Activated T-cell treated with anti-CD3 and anti-CD28 coated beads, Interleukin-2, amount 50 U/mL, for 48 hours (primary cell): ENCODE results near the gene SCTR.
A peak's percentile ranks its signal among the peaks of the same experiment; 100 is the strongest.

Experiments used
- DNase-seq, 2 experiments: peaks; one replicate each; pipeline ENCODE4 v3.0.0-alpha.2; 2020

Gene SCTR

GRCh38 chr2:119522671-119523070 lies 1.6 kb downstream of the SCTR start:
- DNase-seq: no peak

- no peak for DNase-seq
Measured at GRCh38 chr2:119521433-119522050, 2.7 kb downstream of the SCTR start.

- no peak for DNase-seq
Measured at GRCh38 chr2:119520696-119521432, 3.4 kb downstream of the SCTR start.

- DNase-seq: no peak
Measured at GRCh38 chr2:119519057-119519408, 5.2 kb downstream of the SCTR start.

- no peak for DNase-seq
Measured at GRCh38 chr2:119518401-119519056, 5.8 kb downstream of the SCTR start.

- DNase-seq: peak; percentile 55 to 65
Measured at GRCh38 chr2:119517433-119517832, 6.8 kb downstream of the SCTR start.

- no peak for DNase-seq
Measured at GRCh38 chr2:119516121-119516520, 8.2 kb downstream of the SCTR start.

GRCh38 chr2:119513832-119514231 lies 10.5 kb downstream of the SCTR start:
- DNase-seq: no peak

- no peak for DNase-seq
Measured at GRCh38 chr2:119512946-119513345, 11.3 kb downstream of the SCTR start.

GRCh38 chr2:119511989-119512388 lies 12.3 kb downstream of the SCTR start:
- no peak for DNase-seq

- DNase-seq: no peak
Measured at GRCh38 chr2:119508756-119509155, 15.5 kb downstream of the SCTR start.

GRCh38 chr2:119496682-119497081 lies 27.6 kb downstream of the SCTR start:
- no peak for DNase-seq

- no peak for DNase-seq
Measured at GRCh38 chr2:119495948-119496347, 28.3 kb downstream of the SCTR start.

- no peak for DNase-seq
Measured at GRCh38 chr2:119494163-119494790, 30.0 kb downstream of the SCTR start.

GRCh38 chr2:119491776-119492525 lies 32.3 kb downstream of the SCTR start:
- DNase-seq: no peak

- DNase-seq: no peak
Measured at GRCh38 chr2:119490653-119491195, 33.6 kb downstream of the SCTR start.

- no peak for DNase-seq
Measured at GRCh38 chr2:119490106-119490505, 34.2 kb downstream of the SCTR start.

- DNase-seq: no peak
Measured at GRCh38 chr2:119489232-119489952, 34.9 kb downstream of the SCTR start.

- DNase-seq: no peak
Measured at GRCh38 chr2:119488245-119489214, 35.8 kb downstream of the SCTR start.

GRCh38 chr2:119487434-119488244 lies 36.6 kb downstream of the SCTR start:
- no peak for DNase-seq
